Esophagus muscularis mucosa (tissue), 4 donors: Measurements from ENCODE around the gene NABP1.

ENCODE experiments used
- EP300 ChIP-seq: sonication (generic); formaldehyde crosslinking; IDR thresholded peaks from one replicate; pipeline ENCODE4 v1.6.1; 2017; ENCODE audit warnings: antibody characterized with exemption
- POLR2AphosphoS5 ChIP-seq, 2 donors: sonication (generic); formaldehyde crosslinking; IDR thresholded peaks; one replicate each; pipeline ENCODE4 v1.6.1; 2017; ENCODE audit warnings: antibody characterized with exemption in 2 of 2
- TF ChIP-seq, protein P1 (sequence below), 3 experiments: fragments of 200-600 bp in 2 of 3; fragments of 450-650 bp in 1 of 3; sonication (generic) in 2 of 3; IDR thresholded peaks; one replicate each; pipeline ENCODE4 v1.5.1; 2017 to 2019; ENCODE audit warnings: antibody characterized with exemption in 3 of 3, mild to moderate bottlenecking in 2 of 3, moderate library complexity in 1 of 3

- TF ChIP-seq, protein P1, sequence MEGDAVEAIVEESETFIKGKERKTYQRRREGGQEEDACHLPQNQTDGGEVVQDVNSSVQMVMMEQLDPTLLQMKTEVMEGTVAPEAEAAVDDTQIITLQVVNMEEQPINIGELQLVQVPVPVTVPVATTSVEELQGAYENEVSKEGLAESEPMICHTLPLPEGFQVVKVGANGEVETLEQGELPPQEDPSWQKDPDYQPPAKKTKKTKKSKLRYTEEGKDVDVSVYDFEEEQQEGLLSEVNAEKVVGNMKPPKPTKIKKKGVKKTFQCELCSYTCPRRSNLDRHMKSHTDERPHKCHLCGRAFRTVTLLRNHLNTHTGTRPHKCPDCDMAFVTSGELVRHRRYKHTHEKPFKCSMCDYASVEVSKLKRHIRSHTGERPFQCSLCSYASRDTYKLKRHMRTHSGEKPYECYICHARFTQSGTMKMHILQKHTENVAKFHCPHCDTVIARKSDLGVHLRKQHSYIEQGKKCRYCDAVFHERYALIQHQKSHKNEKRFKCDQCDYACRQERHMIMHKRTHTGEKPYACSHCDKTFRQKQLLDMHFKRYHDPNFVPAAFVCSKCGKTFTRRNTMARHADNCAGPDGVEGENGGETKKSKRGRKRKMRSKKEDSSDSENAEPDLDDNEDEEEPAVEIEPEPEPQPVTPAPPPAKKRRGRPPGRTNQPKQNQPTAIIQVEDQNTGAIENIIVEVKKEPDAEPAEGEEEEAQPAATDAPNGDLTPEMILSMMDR (IDR thresholded peaks at IDR 0.05), result no peak
- TF ChIP-seq POLR2AphosphoS5 (IDR thresholded peaks at IDR 0.05), result no peak
- no peak for TF ChIP-seq EP300
Measured at GRCh38 chr2:191649519-191649918, 28.4 kb upstream of the NABP1 start.
